ENCODE results near the gene TCF3.

Gene TCF3

DNA sequence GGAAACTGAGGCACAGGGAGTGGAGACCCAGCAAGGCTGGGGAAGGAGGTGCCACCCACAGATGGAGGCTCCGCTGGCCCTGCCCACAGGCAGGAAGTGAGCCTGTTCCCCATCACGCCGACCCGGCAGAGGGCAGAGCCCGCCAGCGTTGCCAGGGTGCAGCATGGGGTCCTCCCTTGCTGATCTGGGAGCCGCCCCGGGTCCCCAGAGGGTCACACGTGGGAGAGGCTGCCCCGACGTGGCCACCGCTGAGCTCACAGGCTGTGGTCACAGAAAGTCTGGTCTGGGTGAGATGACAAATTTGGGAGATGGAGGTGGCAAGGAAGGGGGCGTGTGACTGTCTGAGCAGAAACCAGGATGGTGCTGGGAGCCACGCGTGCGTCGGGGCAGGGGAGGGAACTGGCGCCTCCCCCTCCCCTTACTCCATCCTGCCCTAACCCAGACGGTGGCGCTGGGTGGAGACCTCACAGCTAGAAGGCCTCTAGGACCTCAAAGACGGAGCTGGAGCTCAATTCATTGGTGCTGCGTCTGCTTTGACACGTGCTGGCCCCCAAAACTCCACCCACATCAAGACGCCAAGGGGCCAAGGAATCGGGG, 92.0 kb downstream of the TCF3 start:
- no peak for DNase-seq (ENCODE audit: low spot score)
